8988T (cell line): Measurements from ENCODE around the gene TRIM46.
"Not testable (repeated sequence)": the region's sequence is repeated elsewhere in the genome, so short reads cannot be mapped to it uniquely, and the experiment has no call there.

ENCODE experiments used
- DNase-seq: peaks from one replicate; pipeline ENCODE4 v3.0.0; 2011

Gene TRIM46

GRCh38 chr1:155189926-155190325, 16.3 kb downstream of the TRIM46 start:
- not testable (repeated sequence) for DNase-seq

- peak; percentile 10 for DNase-seq
These were observed 18.3 kb downstream of the TRIM46 start for GRCh38 chr1:155191904-155192303.

- DNase-seq: peak; percentile 13
These were observed 19.0 kb downstream of the TRIM46 start for GRCh38 chr1:155192346-155193274.

- peak; percentile 95 for DNase-seq
These were observed 19.8 kb downstream of the TRIM46 start for GRCh38 chr1:155193275-155193990.

- not testable (repeated sequence) for DNase-seq
These were observed 20.3 kb downstream of the TRIM46 start for GRCh38 chr1:155193991-155194240.

- DNase-seq: peak; percentile 43
These were observed 21.8 kb downstream of the TRIM46 start for GRCh38 chr1:155195201-155196102.

GRCh38 chr1:155196103-155196892, 22.6 kb downstream of the TRIM46 start:
- peak; percentile 10 for DNase-seq

- peak; percentile 9 for DNase-seq
These were observed 23.4 kb downstream of the TRIM46 start for GRCh38 chr1:155196893-155197638.

GRCh38 chr1:155197901-155198546, 24.4 kb downstream of the TRIM46 start:
- DNase-seq: no peak

GRCh38 chr1:155198547-155198906, 24.9 kb downstream of the TRIM46 start:
- DNase-seq: peak; percentile 4

- DNase-seq: no peak
These were observed 26.1 kb downstream of the TRIM46 start for GRCh38 chr1:155199792-155200191.

GRCh38 chr1:155200920-155201319, 27.3 kb downstream of the TRIM46 start:
- DNase-seq: no peak

- DNase-seq: no peak
These were observed 28.5 kb downstream of the TRIM46 start for GRCh38 chr1:155202198-155202597.

GRCh38 chr1:155202731-155203515, 29.3 kb downstream of the TRIM46 start:
- DNase-seq: no peak

- DNase-seq: no peak
These were observed 31.4 kb downstream of the TRIM46 start for GRCh38 chr1:155205035-155205434.

GRCh38 chr1:155205969-155206593, 32.4 kb downstream of the TRIM46 start:
- no peak for DNase-seq

GRCh38 chr1:155206891-155207805, 33.5 kb downstream of the TRIM46 start:
- peak; percentile 74 for DNase-seq

- no peak for DNase-seq
These were observed 34.3 kb downstream of the TRIM46 start, which contains the start of gene THBS3 for GRCh38 chr1:155207806-155208540. Gene THBS3, minus strand, starts transcription at chr1:155207897. Its CDS starts 21 bp downstream, at chr1:155207876.
